Right lobe of liver (tissue), 6 donors: ENCODE measurements around the gene HIF1A. TPM values are rescaled to one million over a fixed set of nuclear protein-coding genes. Genes with fewer than 3 reads are reported as not detected.

Experiments
- ATAC-seq, 4 donors: fragments of 200-7000 bp; cut with Tn5 transposase; one replicate each; pipeline ENCODE4 v1.9.1; 2020; ENCODE audit warnings: mild to moderate bottlenecking in 4 of 4, moderate library complexity in 4 of 4
- DNase-seq, 3 donors: peaks; one replicate each; pipeline ENCODE4 v3.0.0-alpha.2; 2020
- H3K27ac ChIP-seq, 3 donors: fragments of 200-600 bp; one replicate each; pipeline ENCODE4 v1.8.0; 2022
- H3K27me3 ChIP-seq, 2 donors: fragments of 200-600 bp; one replicate each; pipeline ENCODE4 v1.8.0; 2022
- H3K36me3 ChIP-seq, 4 donors: fragments of 200-600 bp; sonication (generic) in 1 of 4; one replicate each; pipeline versions ENCODE4 v1.5.1 to v1.8.0; 2017 to 2022; ENCODE audit warnings: control low read depth in 1 of 4
- H3K4me1 ChIP-seq, 4 donors: fragments of 200-600 bp; sonication (generic) in 1 of 4; one replicate each; pipeline versions ENCODE4 v1.5.1 to v1.8.0; 2017 to 2022; ENCODE audit warnings: control low read depth in 1 of 4
- H3K4me3 ChIP-seq, 3 donors: fragments of 200-600 bp; one replicate each; pipeline ENCODE4 v1.8.0; 2022
- H3K9me3 ChIP-seq, 4 donors: fragments of 200-600 bp; sonication (generic) in 1 of 4; one replicate each; pipeline versions ENCODE4 v1.5.1 to v1.8.0; 2017 to 2022; ENCODE audit warnings: control low read depth in 1 of 4
- POLR2A ChIP-seq: fragments of 450-650 bp; IDR thresholded peaks from one replicate; pipeline ENCODE4 v1.6.1; 2017; ENCODE audit warnings: antibody characterized with exemption, mild to moderate bottlenecking
- WGBS: methylation state at CpG from one replicate; pipeline ENCODE4 v1.1.6; 2018; ENCODE audit warnings: low coverage, low lambda C conversion rate; ENCODE audit not compliant: insufficient coverage; ENCODE audit errors: missing lambda C conversion rate; 5-methylcytosine and 5-hydroxymethylcytosine counted together
- intact Hi-C, 2 donors: fragments of 100-400 bp; cut with DNase I; formaldehyde crosslinking; loops; one replicate each; pipeline versions ENCODE4 v1.11.2 to v1.14.1; 2022
- total RNA-seq, 6 experiments: library from RNA; depleted of rRNA in 2 of 6; stranded (reverse); fragments of >200 nt in 2 of 6; fragmentation: NEBNext Ultra II Directional in 3 of 6; extraction: Animal tissue kit (Norgen Biotek cat#: 25700) in 3 of 6; gene quantifications; one replicate each; pipeline versions ENCODE4 v1.1.0 to v1.2.4, GENCODE V29; 2016 to 2023
- TF ChIP-seq, protein P1 (sequence below), 4 donors: fragments of 200-600 bp in 3 of 4; fragments of 450-650 bp in 1 of 4; IDR thresholded peaks; one replicate each; pipeline versions ENCODE4 v1.5.1 to v1.8.0; 2016 to 2022; ENCODE audit warnings: antibody characterized with exemption in 4 of 4, mild to moderate bottlenecking in 2 of 4
- donor health status: DM: no; HTN: yes; CAD: no.
- donor health status: DM: no; HTN: no; CAD: no.
- donor health status: DM: no; HTN: no; CAD: no.
- donor health status: DM: no; HTN: yes; CAD: no.
- donor health status: DM: no; HTN: yes; CAD: no.

HIF1A gene
- total RNA-seq, 6 experiments from 2014 or later: 15.9 to 117 (median 31.9) TPM

DNA sequence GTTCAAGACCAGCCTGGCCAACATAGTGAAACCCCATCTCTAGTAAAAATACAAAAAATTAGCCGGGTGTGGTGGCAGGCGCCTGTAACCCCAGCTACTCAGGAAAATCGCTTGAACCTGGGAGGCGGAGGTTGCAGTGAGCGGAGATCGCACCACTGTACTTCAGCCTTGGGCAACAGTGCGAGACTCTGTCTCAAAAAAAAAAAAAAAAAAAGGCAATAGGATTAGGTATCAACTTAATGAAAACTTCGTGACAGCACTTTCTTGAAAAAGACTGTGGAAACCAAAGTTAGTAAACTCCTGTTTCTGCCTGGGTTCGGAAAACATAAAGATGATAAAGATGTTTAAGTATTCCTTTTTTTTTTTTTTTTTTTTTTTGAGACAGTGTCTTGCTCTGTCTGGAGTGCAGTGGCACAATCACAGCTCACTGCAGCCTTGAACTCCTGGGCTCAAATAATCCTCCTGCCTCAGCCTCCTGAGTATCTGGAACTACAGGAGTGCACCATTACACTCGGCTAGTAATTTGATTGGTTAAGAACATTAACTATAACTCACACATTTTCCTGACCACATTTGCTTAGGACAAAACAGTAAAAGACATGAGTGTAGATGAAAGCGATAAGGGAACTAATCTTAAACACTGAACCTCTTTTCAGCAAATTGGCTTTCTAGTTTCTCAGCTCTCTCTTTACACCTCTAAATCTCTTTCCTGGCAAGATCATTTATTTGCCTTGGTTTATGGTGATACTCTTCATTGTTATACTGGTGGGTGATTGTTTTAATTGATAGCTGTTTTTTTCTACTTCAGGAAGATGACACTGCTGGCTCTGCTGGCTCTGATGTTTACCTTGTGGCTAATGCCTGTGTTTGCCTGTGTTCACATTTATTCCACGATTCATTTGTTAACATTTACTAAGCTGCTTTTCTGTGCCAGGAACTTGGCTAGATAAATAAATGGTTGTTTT, 15.8 kb downstream of the HIF1A start:
- Histone ChIP-seq H3K27me3 (no peaks in the 10 kb centered on the region), H3K27ac (no peak overlapping the region), H3K9me3 (no peaks in the 10 kb centered on the region), H3K4me1 (peaks cover 0 to 49% (median 2%) of the 10 kb centered on the region in 4 donors), H3K36me3 (no peaks in the 10 kb centered on the region), H3K4me3 (no peak overlapping the region)
- intact Hi-C loops: no loop called here
- no peak for DNase-seq
- 60% methylated on average over 12 of the region's 12 CpGs for WGBS
- no peak for TF ChIP-seq POLR2A
- TF ChIP-seq, protein P1, sequence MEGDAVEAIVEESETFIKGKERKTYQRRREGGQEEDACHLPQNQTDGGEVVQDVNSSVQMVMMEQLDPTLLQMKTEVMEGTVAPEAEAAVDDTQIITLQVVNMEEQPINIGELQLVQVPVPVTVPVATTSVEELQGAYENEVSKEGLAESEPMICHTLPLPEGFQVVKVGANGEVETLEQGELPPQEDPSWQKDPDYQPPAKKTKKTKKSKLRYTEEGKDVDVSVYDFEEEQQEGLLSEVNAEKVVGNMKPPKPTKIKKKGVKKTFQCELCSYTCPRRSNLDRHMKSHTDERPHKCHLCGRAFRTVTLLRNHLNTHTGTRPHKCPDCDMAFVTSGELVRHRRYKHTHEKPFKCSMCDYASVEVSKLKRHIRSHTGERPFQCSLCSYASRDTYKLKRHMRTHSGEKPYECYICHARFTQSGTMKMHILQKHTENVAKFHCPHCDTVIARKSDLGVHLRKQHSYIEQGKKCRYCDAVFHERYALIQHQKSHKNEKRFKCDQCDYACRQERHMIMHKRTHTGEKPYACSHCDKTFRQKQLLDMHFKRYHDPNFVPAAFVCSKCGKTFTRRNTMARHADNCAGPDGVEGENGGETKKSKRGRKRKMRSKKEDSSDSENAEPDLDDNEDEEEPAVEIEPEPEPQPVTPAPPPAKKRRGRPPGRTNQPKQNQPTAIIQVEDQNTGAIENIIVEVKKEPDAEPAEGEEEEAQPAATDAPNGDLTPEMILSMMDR (IDR thresholded peaks at IDR 0.05): no peak
- ATAC-seq: peak; percentile 80 to 88 (median 80)

DNA sequence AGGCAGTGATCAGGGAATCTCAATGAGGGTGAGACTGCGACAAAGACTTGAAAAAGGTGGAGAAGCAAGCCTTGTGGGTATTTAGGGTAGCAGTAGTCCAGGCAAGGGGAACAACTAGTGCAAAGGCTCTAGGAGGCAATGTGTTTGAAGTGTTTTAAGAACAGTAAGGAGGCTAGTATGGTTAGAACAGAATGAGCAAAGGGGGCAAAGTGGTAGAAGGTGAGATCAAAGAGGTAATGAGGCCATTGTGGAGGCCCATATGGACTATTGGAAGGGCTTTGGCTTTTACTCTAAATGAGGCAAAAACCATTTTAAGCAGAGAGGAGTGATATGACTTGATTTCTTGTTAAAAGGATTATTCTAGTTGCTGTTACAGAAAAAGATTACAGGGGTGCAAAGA, 16.8 kb downstream of the HIF1A start:
- DNase-seq (no peak), ATAC-seq (no peak)
- Histone ChIP-seq H3K36me3 (no peaks in the 10 kb centered on the region), H3K27ac (no peak overlapping the region), H3K27me3 (no peaks in the 10 kb centered on the region), H3K4me3 (no peak overlapping the region), H3K9me3 (no peaks in the 10 kb centered on the region), H3K4me1 (peaks cover 0 to 57% (median 6%) of the 10 kb centered on the region in 4 donors)
- intact Hi-C loops: no loop called here
- TF ChIP-seq, protein P1 (IDR thresholded peaks at IDR 0.05): no peak
- TF ChIP-seq POLR2A: no peak
- 100% methylated on average over 1 of the region's 1 CpG for WGBS

- Histone ChIP-seq H3K4me3 (no peak overlapping the region), H3K36me3 (no peaks in the 10 kb centered on the region), H3K4me1 (peaks cover 0 to 57% (median 6%) of the 10 kb centered on the region in 4 donors), H3K27ac (no peak overlapping the region), H3K9me3 (no peaks in the 10 kb centered on the region), H3K27me3 (no peaks in the 10 kb centered on the region)
- DNase-seq (no peak), ATAC-seq (no peak)
- TF ChIP-seq, protein P1 (IDR thresholded peaks at IDR 0.05): no peak
- TF ChIP-seq POLR2A: no peak
- WGBS: 54% methylated on average over 4 of the region's 4 CpGs
- intact Hi-C loops: no loop called here
Observed at GRCh38 chr14:61713724-61714437, 18.6 kb downstream of the HIF1A start.

DNA sequence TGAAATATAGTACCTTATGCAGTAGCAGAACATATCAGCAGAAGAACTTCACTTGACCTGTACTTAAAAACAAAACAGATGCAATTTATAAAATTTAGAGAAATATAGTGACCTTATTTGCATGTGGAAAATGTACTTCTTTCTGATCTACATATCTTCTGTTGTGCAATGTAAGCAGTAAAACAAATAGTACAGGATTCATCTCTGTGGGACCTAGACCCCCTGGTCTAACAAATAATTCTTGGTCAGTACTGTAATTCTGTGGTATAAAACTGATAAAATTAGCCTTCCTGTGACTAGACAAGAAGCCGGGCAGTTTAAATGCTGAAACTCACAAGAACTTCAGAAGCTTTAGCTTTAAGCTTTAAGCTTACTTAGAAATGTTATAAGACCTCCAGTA, 21.6 kb downstream of the HIF1A start:
- no peak for ATAC-seq
- DNase-seq: no peak
- intact Hi-C loops: no loop called here
- Histone ChIP-seq H3K27me3 (no peaks in the 10 kb centered on the region), H3K4me3 (no peak overlapping the region), H3K36me3 (peaks cover 0 to 4% (median 2%) of the 10 kb centered on the region in 4 donors), H3K4me1 (peaks cover 0 to 46% (median 3%) of the 10 kb centered on the region in 4 donors), H3K27ac (no peak overlapping the region), H3K9me3 (no peaks in the 10 kb centered on the region)
- TF ChIP-seq POLR2A: no peak
- TF ChIP-seq, protein P1 (IDR thresholded peaks at IDR 0.05): no peak
- 50% methylated on average over 1 of the region's 1 CpG for WGBS
